Keratinocyte (primary cell): Measurements from ENCODE around the gene OR7C1. TPM values are rescaled to one million over a fixed set of nuclear protein-coding genes. Genes with fewer than 3 reads are reported as not detected.
"Not testable (repeated sequence)": the region's sequence is repeated elsewhere in the genome, so short reads cannot be mapped to it uniquely, and the experiment has no call there.

Source experiments
- DNase-seq: peaks from one replicate; pipeline ENCODE4 v3.0.0-alpha.2; 2011; ENCODE audit warnings: low read depth, missing footprints, low spot score
- FAIRE-seq: peaks from 2 replicates; lab custom pipeline; 2011; peaks lifted over from hg19 to GRCh38; lab: Jason Lieb, UNC
- H2AFZ ChIP-seq: 2 replicates; pipeline ENCODE4 v1.6.0; 2012; ENCODE audit warnings: low read length, control low read depth, inconsistent platforms; ENCODE audit not compliant: control insufficient read depth
- H3K27ac ChIP-seq: 2 replicates; pipeline ENCODE4 v1.5.1; 2011; ENCODE audit warnings: low read length; ENCODE audit not compliant: control insufficient read depth, insufficient read depth
- H3K27me3 ChIP-seq: 3 replicates; pipeline ENCODE4 v1.6.0; 2011; ENCODE audit warnings: low read length; ENCODE audit not compliant: control insufficient read depth, insufficient read depth; ENCODE audit errors: extremely low read depth
- H3K36me3 ChIP-seq, 2 experiments: 2 replicates in 1 of 2; 3 replicates in 1 of 2; pipeline ENCODE4 v1.5.1; 2011; ENCODE audit warnings: low read length in 2 of 2, mild to moderate bottlenecking in 1 of 2; ENCODE audit not compliant: control insufficient read depth in 2 of 2, insufficient read depth in 2 of 2; ENCODE audit errors: extremely low read depth in 1 of 2
- H3K4me1 ChIP-seq: 3 replicates; pipeline ENCODE4 v1.5.1; 2011; ENCODE audit warnings: low read length; ENCODE audit not compliant: control insufficient read depth, insufficient read depth; ENCODE audit errors: extremely low read depth
- H3K4me2 ChIP-seq: 3 replicates; pipeline ENCODE4 v1.6.0; 2011; ENCODE audit warnings: low read depth, low read length; ENCODE audit not compliant: control insufficient read depth, insufficient read depth; ENCODE audit errors: extremely low read depth
- H3K4me3 ChIP-seq, 3 experiments: fragments of 200-600 bp in 1 of 3; sonication (generic) in 1 of 3; 2 replicates in 2 of 3; 3 replicates in 1 of 3; pipeline ENCODE4 v1.5.1; 2011 to 2016; ENCODE audit warnings: low read length in 3 of 3, mild to moderate bottlenecking in 3 of 3, control low read depth in 2 of 3, inconsistent platforms in 1 of 3, low read depth in 1 of 3, mixed read lengths in 1 of 3, mixed run types in 1 of 3, moderate library complexity in 1 of 3; ENCODE audit not compliant: control insufficient read depth in 2 of 3, insufficient read depth in 2 of 3; ENCODE audit errors: extremely low read depth in 1 of 3
- H3K79me2 ChIP-seq: 2 replicates; pipeline ENCODE4 v1.6.0; 2012; ENCODE audit warnings: low read length; ENCODE audit not compliant: control insufficient read depth, insufficient read depth
- H3K9ac ChIP-seq: 3 replicates; pipeline ENCODE4 v1.6.0; 2011; ENCODE audit warnings: low read length; ENCODE audit not compliant: control insufficient read depth, insufficient read depth; ENCODE audit errors: extremely low read depth
- H3K9me1 ChIP-seq: 3 replicates; pipeline ENCODE4 v1.6.0; 2011; ENCODE audit warnings: low read length; ENCODE audit not compliant: control insufficient read depth, insufficient read depth; ENCODE audit errors: extremely low read depth
- H3K9me3 ChIP-seq: 2 replicates; pipeline ENCODE4 v1.5.1; 2012; ENCODE audit warnings: low read depth, low read length; ENCODE audit not compliant: control insufficient read depth
- H4K20me1 ChIP-seq: 3 replicates; pipeline ENCODE4 v1.6.0; 2011; ENCODE audit warnings: low read length; ENCODE audit not compliant: control insufficient read depth, insufficient read depth; ENCODE audit errors: extremely low read depth
- CTCF ChIP-seq, 3 experiments: IDR thresholded peaks in 1 of 3; conservative IDR thresholded peaks in 1 of 3; optimal IDR thresholded peaks in 1 of 3; 2 replicates in 2 of 3; 3 replicates in 1 of 3; pipeline versions ENCODE3 to v1.5.1; 2011; ENCODE audit warnings: low read length in 3 of 3, mild to moderate bottlenecking in 3 of 3, moderate library complexity in 2 of 3, control low read depth in 1 of 3, inconsistent platforms in 1 of 3; ENCODE audit not compliant: insufficient read depth in 2 of 3; ENCODE audit errors: extremely low read depth in 1 of 3
- EZH2 ChIP-seq: IDR thresholded peaks from one replicate; pipeline ENCODE4 v1.6.1; 2012; ENCODE audit warnings: inconsistent platforms, mild to moderate bottlenecking, low read length, moderate library complexity
- dilution Hi-C: fragments of 300-500 bp; cut with MboI; formaldehyde crosslinking; loops from one replicate; pipeline ENCODE4 v1.7.0; 2020; ENCODE audit warnings: low sequenced_read_pairs; ENCODE audit not compliant: extremely low pct_ligation_motif_present
- polyA plus RNA-seq, 5 experiments: library from polyadenylated mRNA; depleted of rRNA in 3 of 5; stranded (reverse) in 3 of 5; stranded (forward) in 1 of 5; unstranded in 1 of 5; fragments of >200 nt; gene quantifications; 1 replicate in 1 of 5; 2 replicates in 3 of 5; 3 replicates in 1 of 5; pipeline versions ENCODE4 v1.2.1 to v1.2.3, GENCODE V29; 2011 to 2012; ENCODE audit warnings: missing spikeins in 2 of 5, low read depth in 1 of 5, low replicate concordance in 1 of 5

The OR7C1 gene
- polyA plus RNA-seq, 1 donor (not counting 4 experiments of a cell fraction or from before 2014, with no cell fraction given), result 0.09 TPM

DNA sequence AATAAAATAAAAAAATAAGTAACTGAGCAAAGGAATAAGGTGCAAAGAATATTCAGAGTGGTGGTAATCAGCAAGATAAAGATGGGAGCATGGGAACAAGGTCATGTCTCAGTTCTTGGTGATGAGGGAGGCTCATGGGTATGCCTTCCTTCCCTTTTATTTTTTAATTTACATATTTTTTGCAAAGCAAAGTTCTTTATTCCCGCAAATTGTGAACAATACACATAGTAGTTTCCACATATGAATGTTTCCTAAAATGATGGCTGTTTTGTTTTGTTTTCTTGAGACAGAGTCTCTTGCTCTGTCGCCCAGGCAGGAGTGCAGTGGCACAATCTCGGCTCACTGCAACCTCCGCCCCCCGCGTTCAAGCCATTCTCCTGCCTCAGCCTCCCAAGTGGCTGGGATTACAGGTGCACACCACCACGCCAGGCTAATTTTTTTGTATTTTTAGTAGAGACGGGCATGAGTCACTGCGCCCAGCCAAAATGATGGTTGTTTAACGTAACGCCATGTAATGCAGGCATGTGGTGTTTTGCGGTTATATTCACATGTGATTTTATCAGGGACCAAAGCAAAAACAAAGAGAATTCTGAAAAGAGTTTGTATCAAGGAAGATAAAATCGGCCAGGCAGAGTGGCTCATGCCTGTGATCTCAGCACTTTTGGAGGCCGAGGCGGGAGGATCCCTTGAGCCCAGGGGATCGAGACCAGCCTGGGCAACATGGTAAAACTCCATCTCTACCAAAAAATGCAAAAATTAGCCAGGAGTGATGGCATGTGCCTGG, 52.2 kb downstream of the OR7C1 start:
- no peak overlapping the region for H3K4me2 ChIP-seq
- H3K27ac ChIP-seq, result no peak overlapping the region
- DNase-seq (no peak), FAIRE-seq (no peak)
- H3K9me1 ChIP-seq, result no peaks in the 10 kb centered on the region
- H3K4me1 ChIP-seq, result peaks cover 2% of the 10 kb centered on the region
- H4K20me1 ChIP-seq, result no peaks in the 10 kb centered on the region
- TF ChIP-seq CTCF (optimal IDR thresholded peaks at IDR 0.05 in 1 of 3, IDR thresholded peaks at IDR 0.05 in 1 of 3, conservative IDR thresholded peaks at IDR 0.05 in 1 of 3; ENCODE audit: extremely low read depth in 1 of 3, insufficient read depth in 2 of 3, low read length in 3 of 3), result no peak
- no peak for TF ChIP-seq EZH2
- H3K4me3 ChIP-seq, result no peak overlapping the region
- H3K27me3 ChIP-seq, result no peaks in the 10 kb centered on the region
- no peaks in the 10 kb centered on the region for H3K36me3 ChIP-seq
- dilution Hi-C loops, result no loop called here
- H3K9me3 ChIP-seq, result no peaks in the 10 kb centered on the region
- no peak overlapping the region for H3K9ac ChIP-seq
- H3K79me2 ChIP-seq, result no peaks in the 10 kb centered on the region
- H2AFZ ChIP-seq, result no peak overlapping the region

DNA sequence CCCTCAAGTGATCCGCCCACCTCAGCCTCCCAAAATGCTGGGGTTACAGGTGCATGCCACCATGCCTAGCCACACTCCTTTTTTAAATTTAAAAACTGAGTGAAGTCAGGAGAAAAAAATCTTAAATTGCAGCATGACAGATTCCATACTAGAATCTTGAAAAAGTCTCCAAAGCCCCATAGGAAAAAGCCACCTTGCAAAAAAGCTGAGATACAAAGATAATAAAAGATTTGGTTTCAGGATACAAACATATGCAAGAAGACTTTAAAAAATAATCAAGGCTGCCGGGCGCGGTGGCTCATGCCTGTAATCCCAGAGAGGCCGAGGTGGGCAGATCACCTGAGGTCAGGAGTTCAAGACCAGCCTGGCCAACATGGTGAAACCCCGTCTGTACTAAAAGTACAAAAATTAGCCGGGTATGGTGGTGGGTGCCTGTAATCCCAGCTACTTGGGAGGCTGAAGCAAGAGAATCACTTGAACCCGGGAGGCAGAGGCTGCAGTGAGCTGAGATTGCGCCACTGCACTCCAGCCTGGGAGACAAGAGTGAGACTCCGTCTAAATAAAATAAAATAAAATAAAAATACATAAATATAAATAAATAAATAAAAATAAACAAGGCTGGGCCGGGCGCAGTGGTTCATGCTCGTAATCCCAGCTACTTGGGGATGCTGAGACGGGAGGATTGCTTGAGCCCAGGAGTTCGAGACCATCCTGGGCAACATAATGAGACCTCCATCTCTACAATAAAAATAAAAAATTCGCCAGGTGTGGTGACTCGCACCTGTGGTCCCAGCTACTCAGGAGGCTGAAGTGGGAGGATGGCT, 53.1 kb downstream of the OR7C1 start:
- H3K4me1 ChIP-seq, dilution Hi-C loops, H3K27me3 ChIP-seq, H3K4me3 ChIP-seq, H4K20me1 ChIP-seq, H3K36me3 ChIP-seq, H3K4me2 ChIP-seq, H3K27ac ChIP-seq, DNase-seq, H3K79me2 ChIP-seq, H3K9me1 ChIP-seq, H3K9me3 ChIP-seq, H3K9ac ChIP-seq, H2AFZ ChIP-seq, FAIRE-seq: not testable (repeated sequence)

- H3K9me1 ChIP-seq, H3K27me3 ChIP-seq, H3K27ac ChIP-seq, H3K9me3 ChIP-seq, DNase-seq, H3K79me2 ChIP-seq, dilution Hi-C loops, H4K20me1 ChIP-seq, H3K36me3 ChIP-seq, H3K9ac ChIP-seq, H3K4me2 ChIP-seq, H3K4me3 ChIP-seq, H2AFZ ChIP-seq, FAIRE-seq, H3K4me1 ChIP-seq: not testable (repeated sequence)
Observed at GRCh38 chr19:14780622-14781225, 54.3 kb downstream of the OR7C1 start.
